Transverse colon (tissue), 4 donors: ENCODE data around the gene SIX5. TPM values are rescaled to one million over a fixed set of nuclear protein-coding genes. Genes with fewer than 3 reads are reported as not detected.
"Not testable (repeated sequence)": the region's sequence is repeated elsewhere in the genome, so short reads cannot be mapped to it uniquely, and the experiment has no call there.

Source experiments
- DNase-seq: peaks from one replicate; pipeline ENCODE4 v3.0.0-alpha.2; 2019
- H3K27ac ChIP-seq, 4 donors: fragments of 200-600 bp; sonication (generic); 2 replicates each; pipeline ENCODE4 v1.5.1; 2016 to 2018; ENCODE audit warnings: inconsistent platforms in 4 of 4
- H3K27me3 ChIP-seq: fragments of 200-600 bp; sonication (generic); 2 replicates; pipeline ENCODE4 v1.5.1; 2017; ENCODE audit warnings: inconsistent platforms
- H3K36me3 ChIP-seq, 4 donors: fragments of 200-600 bp; sonication (generic); 2 replicates each; pipeline ENCODE4 v1.5.1; 2017 to 2019; ENCODE audit warnings: inconsistent platforms in 4 of 4
- H3K4me1 ChIP-seq, 4 donors: fragments of 200-600 bp; sonication (generic); 2 replicates each; pipeline ENCODE4 v1.5.1; 2017 to 2020; ENCODE audit warnings: inconsistent platforms in 4 of 4
- H3K4me3 ChIP-seq, 4 donors: fragments of 200-600 bp; sonication (generic); 1 replicate in 1 of 4; 2 replicates in 3 of 4; pipeline versions ENCODE4 v1.5.1 to v1.6.1; 2017 to 2019; ENCODE audit warnings: inconsistent platforms in 4 of 4
- H3K9me3 ChIP-seq, 2 donors: fragments of 200-600 bp; sonication (generic); 2 replicates each; pipeline ENCODE4 v1.5.1; 2017 to 2019; ENCODE audit warnings: inconsistent platforms in 2 of 2
- EP300 ChIP-seq: sonication (generic); formaldehyde crosslinking; IDR thresholded peaks from one replicate; pipeline ENCODE4 v1.6.1; 2017; ENCODE audit warnings: antibody characterized with exemption, low read depth
- POLR2A ChIP-seq: fragments of 450-650 bp; IDR thresholded peaks from one replicate; pipeline ENCODE4 v1.6.1; 2016; ENCODE audit warnings: antibody characterized with exemption, mild to moderate bottlenecking, moderate library complexity
- POLR2AphosphoS5 ChIP-seq, 3 donors: sonication (generic); formaldehyde crosslinking; IDR thresholded peaks; one replicate each; pipeline ENCODE4 v1.6.1; 2016; ENCODE audit warnings: antibody characterized with exemption in 3 of 3
- WGBS, 2 donors: methylation state at CpG; one replicate each; pipeline ENCODE4 v1.1.5; 2018; ENCODE audit warnings: low coverage in 1 of 2; 5-methylcytosine and 5-hydroxymethylcytosine counted together
- in situ Hi-C, 4 donors: fragments of 200-750 bp; cut with MboI; loops; one replicate each; pipeline versions ENCODE4 v1.15.0 to v1.15.1; 2017; ENCODE audit warnings: low sequenced_read_pairs in 3 of 4, low pct_ligation_motif_present in 1 of 4, low pct_unique_long_range_greater_than_20kb in 1 of 4
- intact Hi-C: fragments of 100-400 bp; cut with DNase I; formaldehyde crosslinking; loops from one replicate; pipeline ENCODE4 v1.15.1; 2023; ENCODE audit warnings: low total_unique reads
- total RNA-seq, 4 donors: library from RNA; depleted of rRNA; stranded (reverse); fragments of >200 nt; gene quantifications; one replicate each; pipeline ENCODE4 v1.1.0, GENCODE V29; 2016
- TF ChIP-seq, protein P1 (sequence below), 5 experiments: fragments of 200-600 bp in 3 of 5; fragments of 450-650 bp in 2 of 5; sonication (generic) in 3 of 5; IDR thresholded peaks; 1 replicate in 2 of 5; 2 replicates in 3 of 5; pipeline ENCODE4 v1.5.1; 2016 to 2017; ENCODE audit warnings: antibody characterized with exemption in 5 of 5, inconsistent platforms in 3 of 5, mild to moderate bottlenecking in 2 of 5, moderate library complexity in 1 of 5

SIX5 gene
- total RNA-seq, 4 donors from 2014 or later = 6.7 to 40.4 (median 9.7) TPM

DNA sequence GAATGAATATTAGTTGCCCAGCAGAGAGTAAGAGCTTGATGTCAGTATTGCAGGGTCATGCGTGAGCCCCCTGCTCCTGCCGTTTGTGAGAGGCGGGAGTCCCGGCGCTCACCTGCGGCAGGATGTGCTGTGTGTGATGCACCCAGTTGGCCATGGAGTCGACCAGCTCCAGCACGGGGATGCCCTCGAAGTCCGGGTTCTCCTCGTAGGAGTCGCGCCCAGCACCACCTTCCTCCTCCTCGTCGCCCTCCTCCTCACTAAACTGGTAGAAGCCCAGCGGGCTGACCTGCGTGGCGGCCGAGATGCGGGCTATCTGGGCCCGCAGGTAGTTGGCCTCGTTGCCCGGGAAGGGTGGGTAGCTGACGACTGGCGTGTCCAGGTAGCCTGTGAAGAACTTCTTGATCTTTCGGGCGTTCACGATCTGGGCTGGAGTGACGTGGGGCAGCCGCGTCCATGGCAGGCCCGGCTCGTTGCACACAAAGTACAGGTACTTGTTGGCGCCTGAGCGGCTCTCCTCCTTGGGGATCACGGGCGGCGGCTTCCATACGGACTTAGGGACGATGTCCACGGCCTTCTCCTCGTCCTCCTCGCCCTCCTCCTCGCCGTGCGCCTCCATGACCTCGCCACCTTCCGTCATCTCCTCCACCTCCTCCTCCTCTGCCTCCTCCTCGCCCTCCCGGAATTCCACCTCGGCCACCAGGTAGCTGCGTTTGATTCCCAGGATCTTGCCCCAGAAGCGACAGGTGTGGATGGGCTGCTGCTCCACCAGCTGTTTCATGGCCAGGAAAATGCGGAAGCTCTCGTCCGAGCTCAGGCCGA is 35.3 kb upstream of the SIX5 start:
- DNase-seq = no peak
- H3K27ac ChIP-seq = no peak overlapping the region
- intact Hi-C loops = no loop called here

DNA sequence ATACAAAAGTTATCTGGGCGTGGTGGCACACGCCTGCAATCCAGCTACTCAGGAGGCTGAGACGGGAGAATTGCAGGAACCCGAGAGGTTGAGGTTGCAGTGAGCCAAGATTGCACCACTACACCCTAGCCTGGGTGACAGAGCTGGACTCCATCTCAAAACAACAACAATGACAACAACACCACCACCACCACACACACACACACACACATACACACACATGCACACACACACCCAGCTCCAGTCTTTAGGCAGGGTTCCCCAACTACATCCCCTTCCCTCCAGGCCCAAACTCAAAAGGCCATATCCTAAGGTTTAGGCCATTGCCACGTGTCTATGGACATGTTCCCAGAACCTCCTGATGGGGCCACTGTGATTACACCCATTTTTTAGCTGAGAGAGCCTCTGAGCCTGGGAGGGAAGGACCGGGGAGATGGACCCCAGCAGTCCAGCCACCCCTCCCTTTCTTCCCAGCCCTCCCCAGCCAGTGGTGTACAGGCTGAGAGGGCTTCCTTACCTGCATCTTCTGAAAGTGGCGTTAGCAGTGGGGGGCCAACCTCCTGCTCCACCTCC is 32.6 kb upstream of the SIX5 start:
- peaks cover 0 to 8% (median 5%) of the 10 kb centered on the region in 4 donors for H3K4me1 ChIP-seq
- in situ Hi-C loops = no loop called here
- H3K36me3 ChIP-seq = no peaks in the 10 kb centered on the region
- no peak for DNase-seq
- H3K27me3 ChIP-seq = peaks cover 5% of the 10 kb centered on the region
- TF ChIP-seq, protein P1, sequence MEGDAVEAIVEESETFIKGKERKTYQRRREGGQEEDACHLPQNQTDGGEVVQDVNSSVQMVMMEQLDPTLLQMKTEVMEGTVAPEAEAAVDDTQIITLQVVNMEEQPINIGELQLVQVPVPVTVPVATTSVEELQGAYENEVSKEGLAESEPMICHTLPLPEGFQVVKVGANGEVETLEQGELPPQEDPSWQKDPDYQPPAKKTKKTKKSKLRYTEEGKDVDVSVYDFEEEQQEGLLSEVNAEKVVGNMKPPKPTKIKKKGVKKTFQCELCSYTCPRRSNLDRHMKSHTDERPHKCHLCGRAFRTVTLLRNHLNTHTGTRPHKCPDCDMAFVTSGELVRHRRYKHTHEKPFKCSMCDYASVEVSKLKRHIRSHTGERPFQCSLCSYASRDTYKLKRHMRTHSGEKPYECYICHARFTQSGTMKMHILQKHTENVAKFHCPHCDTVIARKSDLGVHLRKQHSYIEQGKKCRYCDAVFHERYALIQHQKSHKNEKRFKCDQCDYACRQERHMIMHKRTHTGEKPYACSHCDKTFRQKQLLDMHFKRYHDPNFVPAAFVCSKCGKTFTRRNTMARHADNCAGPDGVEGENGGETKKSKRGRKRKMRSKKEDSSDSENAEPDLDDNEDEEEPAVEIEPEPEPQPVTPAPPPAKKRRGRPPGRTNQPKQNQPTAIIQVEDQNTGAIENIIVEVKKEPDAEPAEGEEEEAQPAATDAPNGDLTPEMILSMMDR (IDR thresholded peaks at IDR 0.05) = no peak
- TF ChIP-seq POLR2A (no peak), POLR2AphosphoS5 (IDR thresholded peaks at IDR 0.05) (no peak), EP300 (no peak)
- no peak overlapping the region for H3K4me3 ChIP-seq
- no peak overlapping the region for H3K27ac ChIP-seq
- intact Hi-C loops = no loop called here
- 73 to 100% methylated on average over 1 to 7 of the region's 7 CpGs for WGBS, 2 donors
- H3K9me3 ChIP-seq = no peaks in the 10 kb centered on the region

More for the DNA sequence above, 35.3 kb upstream of the SIX5 start:
- no peak overlapping the region for H3K4me3 ChIP-seq
- H3K9me3 ChIP-seq = no peaks in the 10 kb centered on the region
- TF ChIP-seq POLR2AphosphoS5 (IDR thresholded peaks at IDR 0.05) (no peak), POLR2A (no peak), EP300 (no peak)
- TF ChIP-seq, protein P1 (IDR thresholded peaks at IDR 0.05) = no peak
- WGBS, 2 donors = 88% methylated on average over 52 of the region's 57 CpGs; no CpG with 5 or more reads in 1 of the 2 donors
- peaks cover 5% of the 10 kb centered on the region for H3K27me3 ChIP-seq
- H3K4me1 ChIP-seq = peaks cover 0 to under 1% (median under 1%) of the 10 kb centered on the region in 4 donors
- in situ Hi-C loops = no loop called here
- H3K36me3 ChIP-seq = no peaks in the 10 kb centered on the region

DNA sequence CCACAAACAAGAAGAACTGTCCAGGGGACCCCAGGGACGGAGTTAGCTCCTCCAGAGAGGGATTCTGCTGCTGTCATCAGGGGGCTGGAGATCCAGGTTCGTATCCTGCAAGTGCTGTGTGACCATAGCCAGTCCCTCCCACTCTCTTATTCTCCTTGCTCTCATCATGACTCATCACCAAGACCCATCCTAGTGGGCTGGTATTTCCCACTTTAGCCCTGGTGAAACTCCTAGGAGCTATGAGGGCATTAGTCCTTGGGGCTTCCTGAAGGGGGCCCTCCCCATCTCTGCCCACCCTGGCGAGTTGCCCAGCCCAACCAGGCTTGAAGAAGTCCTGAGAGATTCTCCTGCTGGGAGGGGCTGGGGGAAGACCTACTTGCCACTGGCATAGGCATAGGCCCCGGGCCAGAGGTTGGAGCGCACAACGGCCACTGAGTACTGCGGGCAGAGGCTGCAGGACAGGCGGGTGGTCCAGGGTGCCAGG is 31.1 kb upstream of the SIX5 start:
- in situ Hi-C loops = no loop called here
- Histone ChIP-seq H3K9me3 (no peaks in the 10 kb centered on the region), H3K4me3 (no peak overlapping the region), H3K36me3 (no peaks in the 10 kb centered on the region), H3K27me3 (peaks cover 5% of the 10 kb centered on the region), H3K27ac (no peak overlapping the region), H3K4me1 (peaks cover 0 to 8% (median 5%) of the 10 kb centered on the region in 4 donors)
- 88% methylated on average over 7 of the region's 8 CpGs; no CpG with 5 or more reads in 1 of the 2 donors for WGBS, 2 donors
- TF ChIP-seq, protein P1 (IDR thresholded peaks at IDR 0.05) = no peak
- TF ChIP-seq EP300 (no peak), POLR2A (no peak), POLR2AphosphoS5 (IDR thresholded peaks at IDR 0.05) (no peak)
- no peak for DNase-seq
- intact Hi-C loops = no loop called here

DNA sequence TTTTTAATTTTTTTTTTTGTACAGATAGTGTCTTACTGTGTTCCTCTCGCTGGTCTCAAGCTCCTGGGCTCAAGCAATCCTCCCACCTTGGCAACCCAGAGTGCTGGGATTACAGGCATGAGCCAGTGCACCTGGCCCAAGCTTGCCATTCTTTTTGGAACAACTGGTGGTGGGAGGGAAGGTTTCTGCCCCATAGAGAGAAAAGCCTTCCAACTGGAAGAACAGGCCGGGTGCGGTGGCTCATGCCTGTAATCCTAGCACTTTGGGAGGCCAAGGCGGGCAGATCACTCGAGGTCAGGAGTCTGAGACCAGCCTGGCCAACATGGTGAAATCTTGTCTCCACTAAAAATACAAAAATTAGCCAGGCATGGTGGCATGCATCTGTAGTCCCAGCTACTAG is 30.5 kb upstream of the SIX5 start:
- DNase-seq, H3K27me3 ChIP-seq, H3K9me3 ChIP-seq, intact Hi-C loops, H3K4me3 ChIP-seq, H3K36me3 ChIP-seq, in situ Hi-C loops, H3K27ac ChIP-seq, H3K4me1 ChIP-seq: not testable (repeated sequence)
- WGBS, 2 donors = 80 to 87% methylated on average over 1 to 5 of the region's 5 CpGs
